SK-N-SH (cell line): ENCODE data around the gene GNG5. TPM values are rescaled to one million over a fixed set of nuclear protein-coding genes. Genes with fewer than 3 reads are reported as not detected.

Source experiments
- CTCF ChIA-PET: fragments of 300-600, 350-600 bp; formaldehyde crosslinking; extraction: SDS; loops from one replicate; lab custom pipeline; 2021; lab: Yijun Ruan, JAX
- POLR2A ChIA-PET: fragments of 350-600 bp; sonication (Branson Sonifier 250); formaldehyde crosslinking; extraction: SDS; loops from one replicate; lab custom pipeline; 2020; ENCODE audit warnings: antibody characterized with exemption, inconsistent platforms; lab: Yijun Ruan, JAX
- DNase-seq: peaks from one replicate; pipeline ENCODE4 v3.0.0; 2012
- H2AFZ ChIP-seq: fragments of 200-600 bp; sonication (generic); 2 replicates; pipeline ENCODE4 v1.8.1; 2016; ENCODE audit warnings: antibody characterized with exemption, mild to moderate bottlenecking, low read depth
- H3F3A ChIP-seq: fragments of 200-600 bp; sonication (generic); replicated peaks from 2 replicates; pipeline ENCODE3; 2016; ENCODE audit warnings: antibody characterized with exemption, mild to moderate bottlenecking; ENCODE audit not compliant: insufficient read depth
- H3K27ac ChIP-seq, 2 experiments: fragments of 200-500 bp in 1 of 2; fragments of 200-600 bp in 1 of 2; sonication (Bioruptor generic) in 1 of 2; sonication (generic), shearing (Covaris generic) in 1 of 2; 2 replicates each; pipeline versions ENCODE4 v1.5.1 to v1.6.1; 2014 to 2016; ENCODE audit warnings: low read depth in 2 of 2, inconsistent platforms in 1 of 2, low read length in 1 of 2, mild to moderate bottlenecking in 1 of 2, mixed read lengths in 1 of 2
- H3K27me3 ChIP-seq: fragments of 200-600 bp; sonication (generic), shearing (Covaris generic); 2 replicates; pipeline ENCODE4 v1.6.1; 2016; ENCODE audit warnings: mixed run types; ENCODE audit not compliant: insufficient read depth
- H3K36me3 ChIP-seq, 2 experiments: fragments of 200-500 bp in 1 of 2; fragments of 200-600 bp in 1 of 2; sonication (Bioruptor generic) in 1 of 2; sonication (generic) in 1 of 2; replicated peaks in 1 of 2; 2 replicates each; pipeline versions ENCODE3 to v1.5.1; 2014 to 2016; ENCODE audit warnings: low read length in 1 of 2, mild to moderate bottlenecking in 1 of 2; ENCODE audit not compliant: insufficient read depth in 2 of 2, control insufficient read depth in 1 of 2
- H3K4me1 ChIP-seq, 2 experiments: fragments of 200-500 bp in 1 of 2; fragments of 200-600 bp in 1 of 2; sonication (Bioruptor generic) in 1 of 2; sonication (generic), shearing (Covaris generic) in 1 of 2; 2 replicates each; pipeline versions ENCODE4 v1.5.1 to v1.6.1; 2014 to 2016; ENCODE audit warnings: low read depth in 1 of 2, low read length in 1 of 2, mixed run types in 1 of 2; ENCODE audit not compliant: insufficient read depth in 2 of 2, control insufficient read depth in 1 of 2
- H3K4me2 ChIP-seq: fragments of 200-600 bp; sonication (generic), shearing (Covaris generic); 2 replicates; pipeline ENCODE4 v1.6.1; 2017; ENCODE audit warnings: mixed run types
- H3K4me3 ChIP-seq, 2 experiments: fragments of 200-500 bp in 1 of 2; fragments of 200-600 bp in 1 of 2; sonication (Bioruptor generic) in 1 of 2; sonication (generic), shearing (Covaris generic) in 1 of 2; 2 replicates each; pipeline versions ENCODE4 v1.5.1 to v1.8.1; 2014 to 2016; ENCODE audit warnings: low read depth in 2 of 2, inconsistent platforms in 1 of 2, low read length in 1 of 2, mild to moderate bottlenecking in 1 of 2, mixed read lengths in 1 of 2, moderate library complexity in 1 of 2
- H3K79me2 ChIP-seq: fragments of 200-600 bp; sonication (generic); 2 replicates; pipeline ENCODE4 v1.8.1; 2017; ENCODE audit warnings: mild to moderate bottlenecking; ENCODE audit not compliant: insufficient read depth
- H3K9ac ChIP-seq: fragments of 200-600 bp; sonication (generic); 2 replicates; pipeline ENCODE4 v1.6.1; 2017; ENCODE audit warnings: mixed run types
- H3K9me2 ChIP-seq: fragments of 200-600 bp; sonication (generic); 2 replicates; pipeline ENCODE4 v1.6.1; 2017; ENCODE audit warnings: mixed run types
- H3K9me3 ChIP-seq: fragments of 200-600 bp; sonication (generic); 2 replicates; pipeline ENCODE4 v1.6.1; 2017; ENCODE audit warnings: mixed run types, mild to moderate bottlenecking, moderate library complexity
- H4K20me1 ChIP-seq: fragments of 200-600 bp; sonication (generic); 2 replicates; pipeline ENCODE4 v1.6.1; 2017; ENCODE audit warnings: mild to moderate bottlenecking, mixed run types; ENCODE audit not compliant: insufficient read depth
- CHD2 ChIP-seq: fragments of 150-350 bp; IDR thresholded peaks from 2 replicates; pipeline ENCODE4 v1.6.1; 2018; ENCODE audit warnings: low read length; ENCODE audit not compliant: partially characterized antibody
- EZH2phosphoT487 ChIP-seq: fragments of 200-600 bp; sonication (generic); IDR thresholded peaks from 2 replicates; pipeline ENCODE4 v1.6.1; 2017; ENCODE audit warnings: low read depth, mixed run types, mild to moderate bottlenecking, antibody characterized with exemption, moderate library complexity, borderline replicate concordance
- FOXJ3 ChIP-seq: sonication (generic); formaldehyde crosslinking; IDR thresholded peaks from 2 replicates; pipeline ENCODE4 v1.5.1; 2020; ENCODE audit warnings: mild to moderate bottlenecking, missing genetic modification reagents
- GABPA ChIP-seq: IDR thresholded peaks from 2 replicates; pipeline ENCODE4 v1.4.0; 2012; ENCODE audit warnings: low read depth, mild to moderate bottlenecking
- MEF2A ChIP-seq: IDR thresholded peaks from 2 replicates; pipeline ENCODE4 v1.4.0; 2012; ENCODE audit warnings: low read depth, borderline replicate concordance
- MXI1 ChIP-seq: IDR thresholded peaks from 2 replicates; pipeline ENCODE4 v1.6.1; 2012; ENCODE audit warnings: mild to moderate bottlenecking, low read depth, low read length, improper control_type of control experiment
- NRF1 ChIP-seq: IDR thresholded peaks from 2 replicates; pipeline ENCODE4 v1.6.1; 2012; ENCODE audit warnings: low read depth, mild to moderate bottlenecking, low read length
- RAD21 ChIP-seq: IDR thresholded peaks from 2 replicates; pipeline ENCODE4 v1.6.1; 2012; ENCODE audit warnings: mild to moderate bottlenecking, low read length
- RCOR1 ChIP-seq: fragments of 150-350 bp; IDR thresholded peaks from 2 replicates; pipeline ENCODE4 v1.6.1; 2017; ENCODE audit warnings: antibody characterized with exemption, low read length
- SIN3A ChIP-seq: IDR thresholded peaks from 2 replicates; pipeline ENCODE4 v1.6.1; 2012; ENCODE audit warnings: low read depth, mild to moderate bottlenecking, low read length, moderate library complexity, borderline replicate concordance
- TAF1 ChIP-seq: IDR thresholded peaks from 2 replicates; pipeline ENCODE4 v1.6.1; 2012; ENCODE audit warnings: low read depth, mild to moderate bottlenecking, low read length, moderate library complexity, borderline replicate concordance
- YY1 ChIP-seq: IDR thresholded peaks from 2 replicates; pipeline ENCODE4 v1.4.0; 2012; ENCODE audit warnings: low read depth, mild to moderate bottlenecking
- WGBS: methylation state at CpG from one replicate; pipeline ENCODE4 v1.1.6; 2017; ENCODE audit warnings: low lambda C conversion rate; 5-methylcytosine and 5-hydroxymethylcytosine counted together
- polyA plus RNA-seq, 3 experiments: library from polyadenylated mRNA; depleted of rRNA; stranded (reverse); fragments of >200 nt; gene quantifications; 2 replicates each; pipeline ENCODE4 v1.2.3, GENCODE V29; 2012
- TF ChIP-seq, protein P1 (sequence below): IDR thresholded peaks from 2 replicates; pipeline ENCODE4 v1.4.0; 2012; ENCODE audit warnings: low read depth, borderline replicate concordance
- TF ChIP-seq, protein P2 (sequence below): IDR thresholded peaks from 2 replicates; pipeline ENCODE4; 2012
- TF ChIP-seq, protein P3 (sequence below): IDR thresholded peaks from 2 replicates; pipeline ENCODE4 v1.6.1; 2012; ENCODE audit warnings: mild to moderate bottlenecking, low read depth, low read length, moderate library complexity
- TF ChIP-seq, protein P4 (sequence below): fragments of 200-600 bp; sonication (generic); IDR thresholded peaks from 2 replicates; pipeline ENCODE4 v1.6.1; 2017; ENCODE audit warnings: antibody characterized with exemption, mild to moderate bottlenecking, moderate library complexity

Gene GNG5
- polyA plus RNA-seq, 1 of the 3 experiments (the other 2 are of a cell fraction) = 104 TPM

DNA sequence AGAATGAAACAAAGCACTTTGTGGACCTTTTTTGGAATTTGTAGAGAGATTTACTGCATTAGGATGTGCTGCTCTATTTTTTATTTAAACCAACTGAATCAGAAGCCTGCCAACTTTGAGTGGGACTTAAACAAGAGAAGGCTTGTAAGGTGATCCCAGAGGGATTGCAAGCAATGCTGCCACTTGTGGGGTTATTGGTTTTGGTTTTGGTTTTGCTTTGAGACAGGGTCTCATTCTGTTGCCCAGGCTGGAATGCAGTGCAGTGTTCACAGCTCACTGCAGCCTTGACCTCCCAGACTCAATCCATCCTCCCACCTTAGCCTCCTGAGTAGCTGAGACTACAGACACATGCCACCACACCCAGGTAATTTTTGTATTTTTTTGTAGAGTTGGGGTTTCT is 32.2 kb upstream of the GNG5 start (continued):
- TF ChIP-seq, protein P1, sequence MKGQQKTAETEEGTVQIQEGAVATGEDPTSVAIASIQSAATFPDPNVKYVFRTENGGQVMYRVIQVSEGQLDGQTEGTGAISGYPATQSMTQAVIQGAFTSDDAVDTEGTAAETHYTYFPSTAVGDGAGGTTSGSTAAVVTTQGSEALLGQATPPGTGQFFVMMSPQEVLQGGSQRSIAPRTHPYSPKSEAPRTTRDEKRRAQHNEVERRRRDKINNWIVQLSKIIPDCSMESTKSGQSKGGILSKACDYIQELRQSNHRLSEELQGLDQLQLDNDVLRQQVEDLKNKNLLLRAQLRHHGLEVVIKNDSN = no peak
- TF ChIP-seq MEF2A = no peak
- no peak for TF ChIP-seq RAD21
- TF ChIP-seq EZH2phosphoT487 = no peak
- no peak for TF ChIP-seq TAF1
- TF ChIP-seq, protein P2, sequence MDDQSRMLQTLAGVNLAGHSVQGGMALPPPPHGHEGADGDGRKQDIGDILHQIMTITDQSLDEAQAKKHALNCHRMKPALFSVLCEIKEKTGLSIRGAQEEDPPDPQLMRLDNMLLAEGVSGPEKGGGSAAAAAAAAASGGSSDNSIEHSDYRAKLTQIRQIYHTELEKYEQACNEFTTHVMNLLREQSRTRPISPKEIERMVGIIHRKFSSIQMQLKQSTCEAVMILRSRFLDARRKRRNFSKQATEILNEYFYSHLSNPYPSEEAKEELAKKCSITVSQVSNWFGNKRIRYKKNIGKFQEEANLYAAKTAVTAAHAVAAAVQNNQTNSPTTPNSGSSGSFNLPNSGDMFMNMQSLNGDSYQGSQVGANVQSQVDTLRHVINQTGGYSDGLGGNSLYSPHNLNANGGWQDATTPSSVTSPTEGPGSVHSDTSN = no peak
- TF ChIP-seq, protein P3, sequence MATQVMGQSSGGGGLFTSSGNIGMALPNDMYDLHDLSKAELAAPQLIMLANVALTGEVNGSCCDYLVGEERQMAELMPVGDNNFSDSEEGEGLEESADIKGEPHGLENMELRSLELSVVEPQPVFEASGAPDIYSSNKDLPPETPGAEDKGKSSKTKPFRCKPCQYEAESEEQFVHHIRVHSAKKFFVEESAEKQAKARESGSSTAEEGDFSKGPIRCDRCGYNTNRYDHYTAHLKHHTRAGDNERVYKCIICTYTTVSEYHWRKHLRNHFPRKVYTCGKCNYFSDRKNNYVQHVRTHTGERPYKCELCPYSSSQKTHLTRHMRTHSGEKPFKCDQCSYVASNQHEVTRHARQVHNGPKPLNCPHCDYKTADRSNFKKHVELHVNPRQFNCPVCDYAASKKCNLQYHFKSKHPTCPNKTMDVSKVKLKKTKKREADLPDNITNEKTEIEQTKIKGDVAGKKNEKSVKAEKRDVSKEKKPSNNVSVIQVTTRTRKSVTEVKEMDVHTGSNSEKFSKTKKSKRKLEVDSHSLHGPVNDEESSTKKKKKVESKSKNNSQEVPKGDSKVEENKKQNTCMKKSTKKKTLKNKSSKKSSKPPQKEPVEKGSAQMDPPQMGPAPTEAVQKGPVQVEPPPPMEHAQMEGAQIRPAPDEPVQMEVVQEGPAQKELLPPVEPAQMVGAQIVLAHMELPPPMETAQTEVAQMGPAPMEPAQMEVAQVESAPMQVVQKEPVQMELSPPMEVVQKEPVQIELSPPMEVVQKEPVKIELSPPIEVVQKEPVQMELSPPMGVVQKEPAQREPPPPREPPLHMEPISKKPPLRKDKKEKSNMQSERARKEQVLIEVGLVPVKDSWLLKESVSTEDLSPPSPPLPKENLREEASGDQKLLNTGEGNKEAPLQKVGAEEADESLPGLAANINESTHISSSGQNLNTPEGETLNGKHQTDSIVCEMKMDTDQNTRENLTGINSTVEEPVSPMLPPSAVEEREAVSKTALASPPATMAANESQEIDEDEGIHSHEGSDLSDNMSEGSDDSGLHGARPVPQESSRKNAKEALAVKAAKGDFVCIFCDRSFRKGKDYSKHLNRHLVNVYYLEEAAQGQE = no peak

DNA sequence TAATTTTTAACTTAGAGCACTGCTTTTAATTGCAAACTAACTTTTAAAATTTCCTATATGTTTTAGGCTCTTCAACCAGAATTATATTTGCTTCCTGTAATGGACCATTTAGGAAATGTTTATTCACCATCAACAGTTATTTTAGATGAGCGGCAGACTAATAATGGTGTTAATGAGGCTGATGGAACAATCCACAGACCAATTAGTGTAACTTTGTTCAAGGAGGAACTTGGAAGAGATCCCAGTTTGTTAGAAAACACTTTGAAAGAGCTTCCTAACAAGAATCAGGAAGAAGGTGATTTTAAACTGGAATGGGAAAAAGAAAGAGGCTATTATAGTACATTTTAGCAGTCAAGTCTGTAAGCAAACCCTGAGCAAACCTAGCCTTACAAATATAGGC is 19.4 kb upstream of the GNG5 start:
- H3K4me2 ChIP-seq = no peak overlapping the region
- no peak for DNase-seq

More for the DNA sequence above, 19.4 kb upstream of the GNG5 start:
- H3K4me1 ChIP-seq = no peaks in the 10 kb centered on the region
- H3K9me3 ChIP-seq = 0 out of 2 replicates have a peak, but pooled peaks cover 11% of the 10 kb centered on the region
- no peaks in the 10 kb centered on the region for H3F3A ChIP-seq
- peaks cover 0 to 14% of the 10 kb centered on the region in 2 experiments for H3K36me3 ChIP-seq
- 100% methylated on average over 1 of the region's 1 CpG for WGBS
- no peak overlapping the region for H2AFZ ChIP-seq
- ChIA-PET POLR2A (no interaction called here), CTCF (interaction anchor here (0.6 to 1.2 kb wide), 2 partner anchors 17 to 254 kb away, joined by 3 to 4 read pairs; no protein-coding TSS in a partner anchor)
- no peaks in the 10 kb centered on the region for H3K27me3 ChIP-seq
- no peak overlapping the region for H3K27ac ChIP-seq
- H3K4me3 ChIP-seq = no peak overlapping the region
- TF ChIP-seq GABPA (no peak), MXI1 (no peak), SIN3A (no peak), YY1 (no peak), FOXJ3 (CRISPR knock-in tag) (no peak), NRF1 (no peak), CHD2 (no peak), RCOR1 (no peak)
- TF ChIP-seq, protein P1 = no peak
- TF ChIP-seq, protein P4, sequence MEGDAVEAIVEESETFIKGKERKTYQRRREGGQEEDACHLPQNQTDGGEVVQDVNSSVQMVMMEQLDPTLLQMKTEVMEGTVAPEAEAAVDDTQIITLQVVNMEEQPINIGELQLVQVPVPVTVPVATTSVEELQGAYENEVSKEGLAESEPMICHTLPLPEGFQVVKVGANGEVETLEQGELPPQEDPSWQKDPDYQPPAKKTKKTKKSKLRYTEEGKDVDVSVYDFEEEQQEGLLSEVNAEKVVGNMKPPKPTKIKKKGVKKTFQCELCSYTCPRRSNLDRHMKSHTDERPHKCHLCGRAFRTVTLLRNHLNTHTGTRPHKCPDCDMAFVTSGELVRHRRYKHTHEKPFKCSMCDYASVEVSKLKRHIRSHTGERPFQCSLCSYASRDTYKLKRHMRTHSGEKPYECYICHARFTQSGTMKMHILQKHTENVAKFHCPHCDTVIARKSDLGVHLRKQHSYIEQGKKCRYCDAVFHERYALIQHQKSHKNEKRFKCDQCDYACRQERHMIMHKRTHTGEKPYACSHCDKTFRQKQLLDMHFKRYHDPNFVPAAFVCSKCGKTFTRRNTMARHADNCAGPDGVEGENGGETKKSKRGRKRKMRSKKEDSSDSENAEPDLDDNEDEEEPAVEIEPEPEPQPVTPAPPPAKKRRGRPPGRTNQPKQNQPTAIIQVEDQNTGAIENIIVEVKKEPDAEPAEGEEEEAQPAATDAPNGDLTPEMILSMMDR = no peak
- H4K20me1 ChIP-seq = no peaks in the 10 kb centered on the region
- no peaks in the 10 kb centered on the region for H3K79me2 ChIP-seq
- 0 out of 2 replicates have a peak, but pooled peaks cover 3% of the 10 kb centered on the region for H3K9me2 ChIP-seq
- H3K9ac ChIP-seq = no peak overlapping the region
